Mesendoderm (in vitro differentiated cells): ENCODE measurements around the gene SRMS.
"Not testable (repeated sequence)": the region's sequence is repeated elsewhere in the genome, so short reads cannot be mapped to it uniquely, and the experiment has no call there.

Source experiments
- DNase-seq: peaks from one replicate; pipeline ENCODE4 v3.0.0; 2013
- H2AK5ac ChIP-seq: 2 replicates; pipeline ENCODE4 v1.6.1; 2013; ENCODE audit warnings: low read length, inconsistent platforms
- H2BK120ac ChIP-seq: 2 replicates; pipeline ENCODE4 v1.6.1; 2013; ENCODE audit warnings: low read depth, mild to moderate bottlenecking, low read length, moderate library complexity, mixed read lengths
- H2BK15ac ChIP-seq: replicated peaks from 2 replicates; pipeline ENCODE4 v1.6.1; 2013; ENCODE audit warnings: low read depth, mild to moderate bottlenecking, moderate library complexity
- H2BK5ac ChIP-seq: 2 replicates; pipeline ENCODE4 v1.6.1; 2013; ENCODE audit warnings: low read length, inconsistent platforms
- H3K18ac ChIP-seq: 2 replicates; pipeline ENCODE4 v1.6.1; 2013; ENCODE audit warnings: mild to moderate bottlenecking, low read length, mixed read lengths
- H3K23ac ChIP-seq: one replicate; pipeline ENCODE4 v1.6.1; 2013; ENCODE audit warnings: low read length
- H3K27ac ChIP-seq: 2 replicates; pipeline ENCODE4 v1.5.1; 2013; ENCODE audit warnings: low read depth, mild to moderate bottlenecking, inconsistent platforms, low read length, moderate library complexity
- H3K27me3 ChIP-seq: 2 replicates; pipeline ENCODE4 v1.6.1; 2013; ENCODE audit warnings: low read length, control low read depth, mild to moderate bottlenecking, inconsistent platforms; ENCODE audit not compliant: insufficient read depth, poor library complexity
- H3K36me3 ChIP-seq: 2 replicates; pipeline ENCODE4 v1.6.1; 2013; ENCODE audit warnings: low read length, inconsistent platforms; ENCODE audit not compliant: control insufficient read depth, insufficient read depth
- H3K4ac ChIP-seq: one replicate; pipeline ENCODE4 v1.6.1; 2013; ENCODE audit warnings: low read depth, mild to moderate bottlenecking, low read length, moderate library complexity
- H3K4me1 ChIP-seq: 2 replicates; pipeline ENCODE4 v1.6.1; 2013; ENCODE audit warnings: low read depth, low read length, inconsistent platforms; ENCODE audit not compliant: control insufficient read depth
- H3K4me2 ChIP-seq: 2 replicates; pipeline ENCODE4 v1.6.1; 2013; ENCODE audit warnings: low read length
- H3K4me3 ChIP-seq: 2 replicates; pipeline ENCODE4 v1.5.1; 2013; ENCODE audit warnings: mild to moderate bottlenecking, low read length
- H3K56ac ChIP-seq: one replicate; pipeline ENCODE4 v1.6.1; 2013; ENCODE audit warnings: low read length
- H3K79me1 ChIP-seq: 2 replicates; pipeline ENCODE4 v1.6.1; 2013; ENCODE audit warnings: low read length, inconsistent platforms
- H3K79me2 ChIP-seq: 2 replicates; pipeline ENCODE4 v1.6.1; 2013; ENCODE audit warnings: mild to moderate bottlenecking, low read length; ENCODE audit not compliant: control insufficient read depth, insufficient read depth
- H3K9ac ChIP-seq: 2 replicates; pipeline ENCODE4 v1.6.1; 2013; ENCODE audit warnings: low read length, inconsistent platforms
- H4K5ac ChIP-seq: one replicate; pipeline ENCODE4 v1.6.1; 2013; ENCODE audit warnings: low read length
- H4K8ac ChIP-seq: one replicate; pipeline ENCODE4 v1.6.1; 2013; ENCODE audit warnings: low read depth, mild to moderate bottlenecking, control low read depth, low read length, moderate library complexity
- WGBS: extraction: QIAGEN DNeasy Blood & Tissue Kit; methylation state at CpG from one replicate; pipeline ENCODE4 v1.1.7; 2013; ENCODE audit warnings: low lambda C conversion rate, missing lambda C conversion rate; ENCODE audit not compliant: insufficient coverage; ENCODE audit errors: extremely low coverage; 5-methylcytosine and 5-hydroxymethylcytosine counted together

SRMS gene

DNA sequence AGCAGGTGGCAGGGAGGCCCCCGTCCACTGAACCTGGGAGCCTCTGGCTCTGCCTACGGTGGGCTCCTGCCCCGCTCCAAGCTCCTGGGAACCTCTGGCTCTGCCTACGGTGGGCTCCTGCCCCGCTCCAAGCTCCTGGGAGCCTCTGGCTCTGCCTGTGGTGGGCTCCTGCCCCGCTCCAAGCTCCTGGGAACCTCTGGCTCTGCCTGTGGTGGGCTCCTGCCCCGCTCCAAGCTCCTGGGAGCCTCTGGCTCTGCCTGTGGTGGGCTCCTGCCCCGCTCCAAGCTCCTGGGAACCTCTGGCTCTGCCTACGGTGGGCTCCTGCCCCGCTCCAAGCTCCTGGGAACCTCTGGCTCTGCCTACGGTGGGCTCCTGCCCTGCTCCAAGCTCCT is 23.5 kb upstream of the SRMS start:
- H3K79me1 ChIP-seq, H2AK5ac ChIP-seq, H3K18ac ChIP-seq, H3K56ac ChIP-seq, H2BK5ac ChIP-seq, H4K5ac ChIP-seq, H3K4ac ChIP-seq, H4K8ac ChIP-seq, H3K4me1 ChIP-seq, H3K27me3 ChIP-seq, H3K23ac ChIP-seq, H2BK120ac ChIP-seq, DNase-seq, H2BK15ac ChIP-seq, H3K4me3 ChIP-seq, H3K4me2 ChIP-seq, H3K36me3 ChIP-seq, H3K79me2 ChIP-seq, H3K27ac ChIP-seq, H3K9ac ChIP-seq: not testable (repeated sequence)
- WGBS, result no CpG with 5 or more reads among the region's 11 CpGs

DNA sequence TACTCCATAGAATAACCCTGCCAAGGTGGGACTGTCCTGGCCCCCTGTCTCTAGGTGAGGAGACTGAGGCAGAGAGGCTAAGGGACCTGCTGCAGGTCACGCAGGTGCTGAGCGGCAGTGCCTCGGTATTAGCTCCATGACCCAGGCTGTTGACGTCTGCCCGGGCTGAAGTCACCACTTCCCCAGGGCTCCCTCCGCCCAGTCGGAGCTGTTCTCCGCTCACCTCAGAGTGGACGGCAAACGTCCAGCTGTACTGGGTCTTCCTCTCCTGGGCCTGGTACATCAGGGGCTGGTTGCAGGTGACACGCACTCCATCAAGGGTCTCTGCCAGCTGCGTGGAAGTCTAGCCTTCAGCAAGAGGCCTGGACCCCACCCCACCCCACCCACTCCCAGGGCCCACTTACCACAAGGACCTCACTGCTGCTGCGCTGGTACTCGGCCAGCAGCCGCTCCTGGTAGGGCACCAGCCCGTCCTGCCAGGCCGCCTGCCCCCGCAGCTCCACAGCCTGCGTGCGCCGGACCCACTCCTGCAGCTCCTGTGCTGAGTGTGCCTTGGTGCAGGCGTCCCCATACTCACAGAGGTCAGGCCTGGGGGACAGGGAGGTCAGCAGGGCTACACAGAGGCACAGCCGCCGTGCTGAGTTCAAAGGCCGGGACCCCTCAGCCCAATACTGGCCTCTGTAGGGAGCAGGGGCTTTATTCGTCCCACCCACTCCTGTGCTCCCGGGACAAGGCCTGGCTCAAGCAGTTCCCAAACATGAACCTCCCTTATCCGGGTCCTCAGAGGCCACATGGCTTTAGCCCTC is 22.9 kb upstream of the SRMS start:
- no peaks in the 10 kb centered on the region for H3K79me2 ChIP-seq
- H3K4me1 ChIP-seq, result no peaks in the 10 kb centered on the region
- no peak overlapping the region for H3K23ac ChIP-seq
- H3K9ac ChIP-seq, result no peak overlapping the region
- H4K5ac ChIP-seq, result no peak overlapping the region
- H2BK120ac ChIP-seq, result no peak overlapping the region
- no peak overlapping the region for H3K56ac ChIP-seq
- no peak overlapping the region for H2AK5ac ChIP-seq
- no peak overlapping the region for H3K4me3 ChIP-seq
- no peak overlapping the region for H2BK15ac ChIP-seq
- no peak overlapping the region for H4K8ac ChIP-seq
- no CpG with 5 or more reads among the region's 28 CpGs for WGBS
- no peak for DNase-seq
- no peak overlapping the region for H3K27ac ChIP-seq
- no peaks in the 10 kb centered on the region for H3K79me1 ChIP-seq
- H2BK5ac ChIP-seq, result no peak overlapping the region
- no peak overlapping the region for H3K18ac ChIP-seq
- H3K4ac ChIP-seq, result no peak overlapping the region
- no peak overlapping the region for H3K4me2 ChIP-seq
- H3K27me3 ChIP-seq, result no peaks in the 10 kb centered on the region
- H3K36me3 ChIP-seq, result no peaks in the 10 kb centered on the region

GRCh38 chr20:63568986-63569949 is 21.7 kb upstream of the SRMS start:
- Histone ChIP-seq H3K4me3 (no peak overlapping the region), H3K27me3 (no peaks in the 10 kb centered on the region), H3K4me1 (no peaks in the 10 kb centered on the region)

GRCh38 chr20:63568170-63568981 is 20.8 kb upstream of the SRMS start:
- Histone ChIP-seq H3K27ac (no peak overlapping the region), H3K4me2 (no peak overlapping the region), H2BK15ac (no peak overlapping the region), H3K23ac (no peak overlapping the region), H3K4me3 (no peak overlapping the region), H2AK5ac (no peak overlapping the region), H3K79me2 (no peaks in the 10 kb centered on the region), H3K36me3 (no peaks in the 10 kb centered on the region), H3K18ac (no peak overlapping the region), H4K5ac (no peak overlapping the region), H3K56ac (no peak overlapping the region), H3K4ac (no peak overlapping the region), H2BK5ac (no peak overlapping the region), H3K79me1 (no peaks in the 10 kb centered on the region), H2BK120ac (no peak overlapping the region), H3K9ac (no peak overlapping the region), H3K4me1 (no peaks in the 10 kb centered on the region), H4K8ac (no peak overlapping the region), H3K27me3 (no peaks in the 10 kb centered on the region)
- no CpG with 5 or more reads among the region's 43 CpGs for WGBS
- DNase-seq, result no peak

More at GRCh38 chr20:63568986-63569949, 21.7 kb upstream of the SRMS start:
- no peak overlapping the region for H3K18ac ChIP-seq
- no peaks in the 10 kb centered on the region for H3K36me3 ChIP-seq
- H2BK5ac ChIP-seq, result no peak overlapping the region
- H3K23ac ChIP-seq, result no peak overlapping the region
- no peak overlapping the region for H3K9ac ChIP-seq
- no peaks in the 10 kb centered on the region for H3K79me2 ChIP-seq
- H2BK15ac ChIP-seq, result no peak overlapping the region
- WGBS, result no CpG with 5 or more reads among the region's 46 CpGs
- no peak overlapping the region for H3K4me2 ChIP-seq
- H2AK5ac ChIP-seq, result no peak overlapping the region
- no peak overlapping the region for H4K8ac ChIP-seq
- no peak overlapping the region for H3K56ac ChIP-seq
- H3K27ac ChIP-seq, result no peak overlapping the region
- no peak for DNase-seq
- no peak overlapping the region for H2BK120ac ChIP-seq
- no peaks in the 10 kb centered on the region for H3K79me1 ChIP-seq
- H3K4ac ChIP-seq, result no peak overlapping the region
- H4K5ac ChIP-seq, result no peak overlapping the region

DNA sequence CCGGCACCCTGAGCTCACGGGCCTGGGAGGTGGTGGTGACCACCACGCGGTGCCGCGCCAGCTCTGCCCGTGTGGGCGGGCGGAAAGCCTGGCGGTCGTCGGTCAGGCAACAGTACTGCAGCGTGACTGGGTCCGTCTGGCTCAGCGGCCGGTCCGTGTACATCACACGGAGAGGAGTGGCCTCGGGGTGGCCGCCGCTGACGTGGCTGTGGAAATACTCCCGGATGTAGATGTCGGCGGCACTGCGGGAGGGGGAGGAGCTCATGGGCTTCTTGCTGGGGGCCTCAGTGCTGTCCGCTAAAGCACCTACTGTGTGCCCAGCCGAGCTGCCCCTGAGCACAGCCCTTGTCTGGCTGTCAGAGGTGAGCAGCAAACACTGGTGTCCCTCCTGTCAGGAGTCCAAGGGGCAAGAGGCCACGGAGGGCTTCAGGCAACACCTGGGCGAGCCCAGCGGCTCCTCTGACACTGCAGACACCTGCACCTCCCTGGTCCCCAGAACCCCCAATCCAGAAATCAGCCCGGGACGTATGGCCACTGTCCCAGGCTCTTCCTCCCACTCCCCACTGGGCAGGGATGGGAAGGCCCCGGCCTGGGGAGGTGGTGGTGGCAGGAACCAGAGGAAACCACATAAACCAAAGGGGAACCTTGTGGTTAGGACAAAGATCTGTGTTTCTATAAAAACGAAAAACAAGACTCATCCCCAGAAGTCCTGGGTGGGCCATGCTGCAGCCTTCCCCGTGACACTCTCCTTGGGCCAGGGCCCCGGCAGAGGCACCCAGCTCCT is 20.0 kb upstream of the SRMS start:
- H2AK5ac ChIP-seq, result no peak overlapping the region
- H3K79me2 ChIP-seq, result no peaks in the 10 kb centered on the region
- H3K4me1 ChIP-seq, result no peaks in the 10 kb centered on the region
- no peak overlapping the region for H2BK5ac ChIP-seq
- no peak overlapping the region for H3K56ac ChIP-seq
- no peak overlapping the region for H4K8ac ChIP-seq
- H3K18ac ChIP-seq, result no peak overlapping the region
- no peak overlapping the region for H3K27ac ChIP-seq
- no peak for DNase-seq
- H3K27me3 ChIP-seq, result no peaks in the 10 kb centered on the region
- H2BK15ac ChIP-seq, result no peak overlapping the region
- no peak overlapping the region for H2BK120ac ChIP-seq
- H3K4me3 ChIP-seq, result no peak overlapping the region
- no peaks in the 10 kb centered on the region for H3K36me3 ChIP-seq
- H3K9ac ChIP-seq, result no peak overlapping the region
- no peak overlapping the region for H3K4ac ChIP-seq
- H3K23ac ChIP-seq, result no peak overlapping the region
- no peak overlapping the region for H3K4me2 ChIP-seq
- no peak overlapping the region for H4K5ac ChIP-seq
- WGBS, result no CpG with 5 or more reads among the region's 37 CpGs
- H3K79me1 ChIP-seq, result no peaks in the 10 kb centered on the region
